ENCODE results near the gene DSCAM. TPM values are rescaled to one million over a fixed set of nuclear protein-coding genes. Genes with fewer than 3 reads are reported as not detected.

DSCAM gene
- total and polyA plus RNA-seq, 3 donors from 2014 or later = 0.70 to 2.3 (median 2.0) TPM

DNA sequence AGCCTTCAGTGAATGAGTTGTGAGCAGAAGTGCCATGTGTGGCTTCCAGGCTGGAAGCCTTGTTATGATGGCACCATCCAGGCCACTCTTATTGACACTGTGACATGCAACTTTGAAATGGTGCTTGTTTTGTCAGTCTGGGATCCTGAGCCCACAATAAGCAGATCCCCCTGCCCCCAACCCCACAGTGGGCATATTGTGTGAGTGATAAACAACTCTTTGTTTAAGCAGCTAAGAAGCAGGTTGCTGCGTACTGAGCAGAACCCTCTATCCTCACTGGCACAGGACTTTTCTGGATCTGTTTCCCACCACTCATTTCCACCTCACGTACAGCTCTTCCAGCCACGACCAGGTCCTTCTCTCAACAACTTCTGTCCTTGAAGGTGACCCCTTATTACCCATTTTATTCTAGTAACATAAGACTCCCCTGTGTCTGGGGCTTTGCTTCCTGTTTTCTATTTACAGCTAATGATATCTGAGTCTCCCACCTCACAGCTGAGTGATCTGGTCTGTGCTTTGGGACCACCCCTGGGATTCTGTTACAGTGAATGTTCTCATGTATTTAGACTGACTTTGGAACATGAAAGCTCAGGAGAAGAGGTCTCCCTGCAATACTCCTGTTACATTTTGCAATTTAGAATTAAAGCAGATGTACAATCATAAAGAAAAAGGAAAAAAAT lies 604.2 kb downstream of the DSCAM start:
- WGBS, 2 donors = 47 to 49% methylated on average over 3 of the region's 3 CpGs
- H3K4me3 ChIP-seq = no peak overlapping the region
- TF ChIP-seq, protein P1, sequence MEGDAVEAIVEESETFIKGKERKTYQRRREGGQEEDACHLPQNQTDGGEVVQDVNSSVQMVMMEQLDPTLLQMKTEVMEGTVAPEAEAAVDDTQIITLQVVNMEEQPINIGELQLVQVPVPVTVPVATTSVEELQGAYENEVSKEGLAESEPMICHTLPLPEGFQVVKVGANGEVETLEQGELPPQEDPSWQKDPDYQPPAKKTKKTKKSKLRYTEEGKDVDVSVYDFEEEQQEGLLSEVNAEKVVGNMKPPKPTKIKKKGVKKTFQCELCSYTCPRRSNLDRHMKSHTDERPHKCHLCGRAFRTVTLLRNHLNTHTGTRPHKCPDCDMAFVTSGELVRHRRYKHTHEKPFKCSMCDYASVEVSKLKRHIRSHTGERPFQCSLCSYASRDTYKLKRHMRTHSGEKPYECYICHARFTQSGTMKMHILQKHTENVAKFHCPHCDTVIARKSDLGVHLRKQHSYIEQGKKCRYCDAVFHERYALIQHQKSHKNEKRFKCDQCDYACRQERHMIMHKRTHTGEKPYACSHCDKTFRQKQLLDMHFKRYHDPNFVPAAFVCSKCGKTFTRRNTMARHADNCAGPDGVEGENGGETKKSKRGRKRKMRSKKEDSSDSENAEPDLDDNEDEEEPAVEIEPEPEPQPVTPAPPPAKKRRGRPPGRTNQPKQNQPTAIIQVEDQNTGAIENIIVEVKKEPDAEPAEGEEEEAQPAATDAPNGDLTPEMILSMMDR (IDR thresholded peaks at IDR 0.05) = no peak
- no peak for TF ChIP-seq POLR2A (IDR thresholded peaks at IDR 0.05)
- no peak overlapping the region for H3K27ac ChIP-seq
- H3K4me1 ChIP-seq = peaks cover 4% of the 10 kb centered on the region
- no peak for DNase-seq
- H3K36me3 ChIP-seq (ENCODE audit: low read depth, missing control alignments) = no peaks in the 10 kb centered on the region
- no peaks in the 10 kb centered on the region for H3K27me3 ChIP-seq
- intact Hi-C loops (cut with DNase I; ENCODE audit: low total_unique reads) = no loop called here
- H3K9me3 ChIP-seq = no peaks in the 10 kb centered on the region

GRCh38 chr21:40235528-40235927 lies 611.4 kb downstream of the DSCAM start:
- 43 to 45% methylated on average over 5 of the region's 5 CpGs for WGBS, 2 donors
- TF ChIP-seq, protein P1 (IDR thresholded peaks at IDR 0.05) = no peak
- TF ChIP-seq POLR2A (IDR thresholded peaks at IDR 0.05) = no peak
- Histone ChIP-seq H3K27ac (no peak overlapping the region), H3K36me3 (ENCODE audit: low read depth, missing control alignments) (no peaks in the 10 kb centered on the region), H3K4me3 (no peak overlapping the region), H3K9me3 (no peaks in the 10 kb centered on the region), H3K27me3 (no peaks in the 10 kb centered on the region), H3K4me1 (no peaks in the 10 kb centered on the region)
- intact Hi-C loops (cut with DNase I; ENCODE audit: low total_unique reads) = no loop called here
- peak; percentile 49 for DNase-seq

DNA sequence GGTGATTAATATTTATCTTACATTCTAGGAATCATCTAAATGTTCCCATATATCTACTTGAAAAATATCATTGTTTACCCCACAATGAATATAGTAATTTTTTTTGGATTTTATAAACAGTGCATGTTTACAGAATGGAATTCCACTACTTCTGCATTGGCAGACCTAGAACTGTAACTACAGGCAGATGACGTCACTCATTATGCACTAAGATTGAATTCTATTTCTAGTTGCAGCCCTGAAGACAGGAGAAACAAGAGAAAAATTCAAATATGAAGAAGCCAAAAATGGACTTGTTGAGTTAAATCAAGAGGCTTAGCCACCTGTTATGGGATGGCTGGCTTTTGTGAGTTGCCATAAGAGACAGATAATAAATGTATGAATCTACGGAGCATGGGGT lies 615.0 kb downstream of the DSCAM start:
- Histone ChIP-seq H3K27me3 (no peaks in the 10 kb centered on the region), H3K27ac (no peak overlapping the region), H3K36me3 (ENCODE audit: low read depth, missing control alignments) (no peaks in the 10 kb centered on the region), H3K9me3 (no peaks in the 10 kb centered on the region), H3K4me1 (no peaks in the 10 kb centered on the region), H3K4me3 (no peak overlapping the region)
- WGBS, 2 donors = 90 to 96% methylated on average over 2 of the region's 2 CpGs
- no peak for DNase-seq
- intact Hi-C loops (cut with DNase I; ENCODE audit: low total_unique reads) = no loop called here
- TF ChIP-seq, protein P1 (IDR thresholded peaks at IDR 0.05) = no peak
- no peak for TF ChIP-seq POLR2A (IDR thresholded peaks at IDR 0.05)

- TF ChIP-seq, protein P1 (IDR thresholded peaks at IDR 0.05) = no peak
- TF ChIP-seq POLR2A (IDR thresholded peaks at IDR 0.05) = no peak
- intact Hi-C loops (cut with DNase I; ENCODE audit: low total_unique reads) = no loop called here
- DNase-seq = no peak
- Histone ChIP-seq H3K27me3 (no peaks in the 10 kb centered on the region), H3K9me3 (no peaks in the 10 kb centered on the region), H3K4me3 (no peak overlapping the region), H3K36me3 (ENCODE audit: low read depth, missing control alignments) (no peaks in the 10 kb centered on the region), H3K4me1 (no peaks in the 10 kb centered on the region), H3K27ac (no peak overlapping the region)
- WGBS, 2 donors = 71 to 82% methylated on average over 1 of the region's 1 CpG
These were observed 619.9 kb downstream of the DSCAM start for GRCh38 chr21:40227096-40227495.

GRCh38 chr21:40215941-40216340 lies 631.0 kb downstream of the DSCAM start:
- H3K27ac ChIP-seq = no peak overlapping the region
- no peak overlapping the region for H3K4me3 ChIP-seq
- 72 to 76% methylated on average over 2 of the region's 2 CpGs for WGBS, 2 donors
- intact Hi-C loops (cut with DNase I; ENCODE audit: low total_unique reads) = no loop called here
- no peaks in the 10 kb centered on the region for H3K36me3 ChIP-seq (ENCODE audit: low read depth, missing control alignments)
- no peaks in the 10 kb centered on the region for H3K27me3 ChIP-seq
- no peaks in the 10 kb centered on the region for H3K4me1 ChIP-seq
- no peaks in the 10 kb centered on the region for H3K9me3 ChIP-seq
- TF ChIP-seq, protein P1 (IDR thresholded peaks at IDR 0.05) = no peak
- TF ChIP-seq POLR2A (IDR thresholded peaks at IDR 0.05) = no peak
- DNase-seq = no peak
